GM18873 (cell line): ENCODE results near the gene NFKB2.

Source experiments
- ATAC-seq: cut with Tn5 transposase; IDR thresholded peaks from one replicate; pipeline ENCODE4 v1.9.1; 2021; ENCODE audit warnings: mild to moderate bottlenecking, moderate library complexity, moderate number of reproducible peaks; ENCODE audit not compliant: unreplicated experiment, low FRiP score

The NFKB2 gene

GRCh38 chr10:102438374-102438773, 42.9 kb downstream of the NFKB2 start:
- no peak for ATAC-seq

GRCh38 chr10:102444851-102445250, 49.3 kb downstream of the NFKB2 start:
- ATAC-seq = no peak

DNA sequence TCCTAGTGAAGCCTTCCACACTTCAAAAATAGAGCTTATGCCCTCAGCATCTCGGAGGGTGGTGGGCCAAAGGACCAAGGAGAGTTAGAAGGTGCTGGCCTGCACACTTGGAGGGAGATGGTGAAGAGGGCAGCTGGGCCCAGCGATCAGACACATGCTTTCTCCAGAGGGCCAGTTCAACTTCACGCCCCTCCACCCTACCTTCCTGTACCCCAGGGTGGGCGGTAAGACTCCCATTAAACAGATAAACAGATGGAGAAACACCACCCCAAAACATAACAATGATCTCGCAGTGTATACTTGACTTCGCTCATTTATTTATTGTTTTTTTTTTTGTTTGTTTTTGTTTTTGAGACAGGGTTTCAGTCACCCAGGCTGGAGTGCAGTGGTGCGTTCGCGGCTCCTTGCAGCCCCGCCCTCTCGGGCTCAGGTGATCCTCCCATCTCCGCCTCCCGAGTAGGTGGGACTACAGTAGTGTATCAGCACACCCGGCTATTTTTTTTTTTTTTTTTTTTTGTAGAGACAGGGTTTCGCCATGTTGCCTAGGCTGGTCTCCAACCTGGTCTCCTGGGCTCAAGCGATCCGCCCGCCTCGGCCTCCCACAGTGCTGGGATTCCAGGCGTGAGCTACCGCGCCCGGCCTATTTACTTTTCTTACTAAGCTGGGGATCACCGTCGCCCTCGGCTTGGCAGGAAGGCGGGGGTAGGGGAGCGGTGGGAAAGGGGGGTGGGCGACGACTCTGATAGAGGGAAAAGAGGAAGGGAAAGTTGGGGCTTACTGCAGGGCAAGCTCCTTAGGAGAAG, 54.0 kb downstream of the NFKB2 start:
- peak; percentile 37 for ATAC-seq

DNA sequence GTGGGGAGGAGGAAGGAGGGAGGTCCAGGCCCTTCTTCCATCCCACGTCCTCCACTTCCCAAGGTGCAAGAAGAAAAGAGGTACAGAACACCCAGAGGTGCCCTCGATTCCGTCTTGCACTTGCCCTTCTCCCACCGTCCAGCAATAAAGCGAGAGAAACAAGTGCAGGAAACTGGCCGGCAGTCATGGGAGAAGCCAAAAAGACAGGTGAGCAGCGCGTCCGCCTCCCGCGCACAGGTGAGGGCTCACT, 54.5 kb downstream of the NFKB2 start:
- peak; percentile 27 for ATAC-seq

GRCh38 chr10:102450374-102451104, 55.0 kb downstream of the NFKB2 start:
- peak; percentile 53 for ATAC-seq

DNA sequence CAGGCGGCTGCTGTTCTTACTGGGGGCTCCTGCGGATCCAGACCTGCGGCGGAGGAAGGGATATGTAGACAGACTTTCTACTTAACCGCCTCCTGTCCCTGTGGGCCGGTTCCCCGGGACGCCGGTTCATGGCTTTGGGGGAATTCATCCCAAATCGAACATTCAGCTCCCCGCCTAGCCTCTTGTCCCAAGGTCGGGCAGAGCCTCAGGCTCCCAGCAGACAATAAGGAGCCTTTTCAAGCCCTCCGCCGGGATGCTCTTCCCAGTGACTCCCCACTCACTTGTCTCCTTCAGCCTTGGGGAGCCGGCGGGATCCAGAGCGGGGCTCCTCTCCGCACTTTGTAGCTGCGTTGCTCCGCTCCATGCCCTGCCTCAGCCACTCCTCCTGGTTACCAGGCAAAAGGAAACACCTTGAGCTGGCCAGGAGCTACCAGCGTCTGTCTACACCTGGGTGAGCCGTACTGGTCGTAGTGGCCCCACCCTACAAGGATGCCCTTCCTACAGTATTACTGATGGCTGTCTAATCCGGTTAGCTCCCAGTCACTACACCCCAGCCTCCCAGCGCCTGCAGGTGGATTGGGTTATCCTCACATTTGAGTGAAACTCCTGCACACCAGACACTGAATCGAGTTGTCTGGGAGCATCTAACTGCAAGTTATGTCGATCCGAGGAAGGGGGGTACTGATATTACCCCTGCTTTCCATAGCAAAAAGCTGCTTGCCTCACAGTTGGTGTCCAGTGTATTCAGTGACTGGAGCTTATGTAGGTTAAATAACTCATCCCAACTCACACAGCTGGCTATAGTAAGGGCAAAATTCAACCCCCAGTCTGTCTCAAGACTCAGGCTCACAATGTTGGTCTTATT, 55.8 kb downstream of the NFKB2 start, which contains the start of gene C10orf95:
Gene C10orf95, minus strand, starts transcription at position 439 of the 865 bp plus-strand sequence. CDS start 450 bp downstream, outside the sequence.
- no peak for ATAC-seq
